CD4-positive, CD25-positive, alpha-beta regulatory T cell (primary cell): ENCODE measurements around the gene PTPRS. TPM values are rescaled to one million over a fixed set of nuclear protein-coding genes. Genes with fewer than 3 reads are reported as not detected.

Source experiments
- ATAC-seq, 2 donors: fragments of 150-1000 bp; cut with Tn5 transposase; one replicate each; pipeline ENCODE4 v1.10.0; 2021; ENCODE audit warnings: low read depth in 2 of 2, moderate number of reproducible peaks in 2 of 2, moderate library complexity in 1 of 2
- DNase-seq, 3 donors: peaks; one replicate each; pipeline versions ENCODE4 v3.0.0 to v3.0.0-alpha.2; 2012 to 2022; ENCODE audit warnings: mixed read lengths in 1 of 3
- H3K27ac ChIP-seq: one replicate; pipeline ENCODE4 v1.7.0; 2013; ENCODE audit warnings: mild to moderate bottlenecking, low read length; ENCODE audit not compliant: insufficient read depth, poor library complexity, severe bottlenecking
- H3K27me3 ChIP-seq: one replicate; pipeline ENCODE4 v1.7.0; 2013; ENCODE audit warnings: low read length; ENCODE audit not compliant: control insufficient read depth, insufficient read depth
- H3K36me3 ChIP-seq: one replicate; pipeline ENCODE4 v1.7.0; 2013; ENCODE audit warnings: mild to moderate bottlenecking, low read length, moderate library complexity; ENCODE audit not compliant: control insufficient read depth, insufficient read depth
- H3K4me1 ChIP-seq: 2 replicates; pipeline ENCODE4 v1.7.0; 2013; ENCODE audit warnings: mild to moderate bottlenecking, low read length; ENCODE audit not compliant: insufficient read depth, control insufficient read depth, poor library complexity, severe bottlenecking
- H3K4me3 ChIP-seq: one replicate; pipeline ENCODE4 v1.7.0; 2013; ENCODE audit warnings: low read depth, mild to moderate bottlenecking, low read length, moderate library complexity
- H3K9me3 ChIP-seq, 2 experiments: 1 replicate in 1 of 2; 2 replicates in 1 of 2; pipeline ENCODE4 v1.7.0; 2013; ENCODE audit warnings: low read length in 2 of 2, mild to moderate bottlenecking in 1 of 2, moderate library complexity in 1 of 2; ENCODE audit not compliant: control insufficient read depth in 2 of 2
- H3K27ac Mint-ChIP-seq, 3 donors: one replicate each; pipeline ENCODE4 v1.8.0; 2020 to 2022; ENCODE audit warnings: mild to moderate bottlenecking in 3 of 3, mixed read lengths in 3 of 3, moderate library complexity in 2 of 3
- H3K27me3 Mint-ChIP-seq: one replicate; pipeline ENCODE4 v1.8.0; 2022; ENCODE audit warnings: mild to moderate bottlenecking, mixed read lengths
- H3K36me3 Mint-ChIP-seq: one replicate; pipeline ENCODE4 v1.8.0; 2020; ENCODE audit warnings: mixed read lengths
- H3K4me1 Mint-ChIP-seq, 4 donors: one replicate each; pipeline ENCODE4 v1.8.0; 2020 to 2022; ENCODE audit warnings: mixed read lengths in 4 of 4, mild to moderate bottlenecking in 1 of 4
- H3K4me3 Mint-ChIP-seq, 4 donors: one replicate each; pipeline ENCODE4 v1.8.0; 2020 to 2022; ENCODE audit warnings: mild to moderate bottlenecking in 4 of 4, mixed read lengths in 4 of 4, moderate library complexity in 3 of 4
- H3K9me3 Mint-ChIP-seq, 7 donors: one replicate each; pipeline ENCODE4 v1.8.0; 2020 to 2022; ENCODE audit warnings: mixed read lengths in 7 of 7, mild to moderate bottlenecking in 3 of 7, moderate library complexity in 2 of 7
- polyA plus RNA-seq, 4 donors: library from polyadenylated mRNA; unstranded; fragments of 300-500 nt; fragmentation: Illumina TruSeq; gene quantifications; one replicate each; pipeline ENCODE4 v1.2.3, GENCODE V29; 2021
- total RNA-seq: library from RNA; stranded (reverse); gene quantifications from one replicate; pipeline ENCODE4 v1.2.3, GENCODE V29; 2022

Gene PTPRS
- total and polyA plus RNA-seq, 5 donors from 2014 or later, result 0.57 to 0.69 (median 0.64) TPM; not detected in 2

- Mint-ChIP-seq H3K9me3 (peaks cover 0 to 1% (median 0%) of the 10 kb centered on the region in 7 donors), H3K27ac (no peak overlapping the region), H3K27me3 (peaks cover 11% of the 10 kb centered on the region), H3K4me3 (peak overlapping the region in 1 of 4 donors; percentile 12), H3K36me3 (no peaks in the 10 kb centered on the region), H3K4me1 (peaks cover 0 to 2% (median 0%) of the 10 kb centered on the region in 4 donors)
- Histone ChIP-seq H3K36me3 (no peaks in the 10 kb centered on the region), H3K9me3 (no peaks in the 10 kb centered on the region), H3K27ac (no peak overlapping the region), H3K4me3 (no peak overlapping the region), H3K4me1 (no peaks in the 10 kb centered on the region), H3K27me3 (no peaks in the 10 kb centered on the region)
- DNase-seq (no peak), ATAC-seq (no peak)
Observed at GRCh38 chr19:5354403-5354802, 13.8 kb upstream of the PTPRS start.

GRCh38 chr19:5352229-5352763 is 11.7 kb upstream of the PTPRS start:
- Mint-ChIP-seq H3K36me3 (no peaks in the 10 kb centered on the region), H3K4me1 (peaks cover 0 to 2% (median 0%) of the 10 kb centered on the region in 4 donors), H3K9me3 (peaks cover 0 to 2% (median 0%) of the 10 kb centered on the region in 7 donors), H3K27ac (peak overlapping the region in 1 of 3 donors; percentile 79), H3K4me3 (no peak overlapping the region), H3K27me3 (peaks cover 9% of the 10 kb centered on the region)
- Histone ChIP-seq H3K4me1 (no peaks in the 10 kb centered on the region), H3K36me3 (no peaks in the 10 kb centered on the region), H3K27me3 (no peaks in the 10 kb centered on the region), H3K4me3 (no peak overlapping the region), H3K27ac (no peak overlapping the region), H3K9me3 (no peaks in the 10 kb centered on the region)
- ATAC-seq, result no peak
- DNase-seq, result no peak

GRCh38 chr19:5351731-5352228 is 11.2 kb upstream of the PTPRS start:
- H3K4me3 Mint-ChIP-seq, result no peak overlapping the region
- H3K27ac Mint-ChIP-seq, result no peak overlapping the region
- H3K36me3 Mint-ChIP-seq, result no peaks in the 10 kb centered on the region
- Histone ChIP-seq H3K36me3 (no peaks in the 10 kb centered on the region), H3K27me3 (no peaks in the 10 kb centered on the region), H3K4me1 (no peaks in the 10 kb centered on the region), H3K27ac (no peak overlapping the region), H3K4me3 (no peak overlapping the region), H3K9me3 (no peaks in the 10 kb centered on the region)
- H3K27me3 Mint-ChIP-seq, result peaks cover 14% of the 10 kb centered on the region
- peaks cover 0 to 3% (median 0%) of the 10 kb centered on the region in 7 donors for H3K9me3 Mint-ChIP-seq
- peaks cover 0 to 2% (median 0%) of the 10 kb centered on the region in 4 donors for H3K4me1 Mint-ChIP-seq
- ATAC-seq, result no peak
- no peak for DNase-seq

GRCh38 chr19:5349041-5349440 is 8.4 kb upstream of the PTPRS start:
- H3K9me3 Mint-ChIP-seq, result peaks cover 0 to 6% (median 1%) of the 10 kb centered on the region in 7 donors
- no peak for DNase-seq

GRCh38 chr19:5345895-5346386 is 5.3 kb upstream of the PTPRS start:
- ATAC-seq (no peak), DNase-seq (no peak)
- Histone ChIP-seq H3K9me3 (no peaks in the 10 kb centered on the region), H3K27ac (no peak overlapping the region), H3K4me1 (no peaks in the 10 kb centered on the region), H3K4me3 (no peak overlapping the region), H3K27me3 (no peaks in the 10 kb centered on the region), H3K36me3 (no peaks in the 10 kb centered on the region)
- H3K27me3 Mint-ChIP-seq, result peaks cover 36% of the 10 kb centered on the region
- no peak overlapping the region for H3K4me3 Mint-ChIP-seq
- no peaks in the 10 kb centered on the region for H3K36me3 Mint-ChIP-seq
- peak overlapping the region in 1 of 3 donors; percentile 7 for H3K27ac Mint-ChIP-seq
- H3K4me1 Mint-ChIP-seq, result peaks cover 0 to 10% (median 0%) of the 10 kb centered on the region in 4 donors
- H3K9me3 Mint-ChIP-seq, result peaks cover 0 to 6% (median 2%) of the 10 kb centered on the region in 7 donors

More at GRCh38 chr19:5349041-5349440, 8.4 kb upstream of the PTPRS start:
- Mint-ChIP-seq H3K4me3 (no peak overlapping the region), H3K4me1 (peaks cover 0 to 2% (median 0%) of the 10 kb centered on the region in 4 donors), H3K27ac (no peak overlapping the region), H3K36me3 (no peaks in the 10 kb centered on the region), H3K27me3 (peaks cover 24% of the 10 kb centered on the region)
- Histone ChIP-seq H3K4me3 (no peak overlapping the region), H3K36me3 (no peaks in the 10 kb centered on the region), H3K27ac (no peak overlapping the region), H3K4me1 (no peaks in the 10 kb centered on the region), H3K9me3 (no peaks in the 10 kb centered on the region), H3K27me3 (no peaks in the 10 kb centered on the region)
- no peak for ATAC-seq

- peaks cover 0 to 19% (median 1%) of the 10 kb centered on the region in 4 donors for H3K4me1 Mint-ChIP-seq
- DNase-seq, result no peak
- peaks cover 0 to 6% (median 2%) of the 10 kb centered on the region in 7 donors for H3K9me3 Mint-ChIP-seq
- H3K27ac Mint-ChIP-seq, result no peak overlapping the region
- Histone ChIP-seq H3K27me3 (no peaks in the 10 kb centered on the region), H3K27ac (no peak overlapping the region), H3K4me1 (peaks cover 15% of the 10 kb centered on the region), H3K4me3 (no peak overlapping the region), H3K9me3 (no peaks in the 10 kb centered on the region), H3K36me3 (no peaks in the 10 kb centered on the region)
- no peak for ATAC-seq
- H3K36me3 Mint-ChIP-seq, result no peaks in the 10 kb centered on the region
- no peak overlapping the region for H3K4me3 Mint-ChIP-seq
- H3K27me3 Mint-ChIP-seq, result peaks cover 43% of the 10 kb centered on the region
Observed at GRCh38 chr19:5343848-5344247, 3.2 kb upstream of the PTPRS start.

GRCh38 chr19:5342573-5343201 is 2.1 kb upstream of the PTPRS start:
- Mint-ChIP-seq H3K27me3 (peaks cover 55% of the 10 kb centered on the region), H3K27ac (no peak overlapping the region), H3K4me1 (peaks cover 0 to 19% (median 1%) of the 10 kb centered on the region in 4 donors), H3K4me3 (peak overlapping the region in 1 of 4 donors; percentile 27), H3K36me3 (no peaks in the 10 kb centered on the region), H3K9me3 (peaks cover 0 to 6% (median 2%) of the 10 kb centered on the region in 7 donors)
- no peak for ATAC-seq
- no peak overlapping the region for H3K4me3 ChIP-seq
- no peak overlapping the region for H3K27ac ChIP-seq
- peaks cover 1% of the 10 kb centered on the region for H3K27me3 ChIP-seq
- no peak for DNase-seq
- no peaks in the 10 kb centered on the region for H3K36me3 ChIP-seq
- H3K9me3 ChIP-seq, result no peaks in the 10 kb centered on the region
- peaks cover 15% of the 10 kb centered on the region for H3K4me1 ChIP-seq
